ENCODE measurements around the gene ACSM3. TPM values are rescaled to one million over a fixed set of nuclear protein-coding genes. Genes with fewer than 3 reads are reported as not detected.

Gene ACSM3
- total RNA-seq, 2 experiments from 2014 or later = 4.6 to 6.2 TPM

DNA sequence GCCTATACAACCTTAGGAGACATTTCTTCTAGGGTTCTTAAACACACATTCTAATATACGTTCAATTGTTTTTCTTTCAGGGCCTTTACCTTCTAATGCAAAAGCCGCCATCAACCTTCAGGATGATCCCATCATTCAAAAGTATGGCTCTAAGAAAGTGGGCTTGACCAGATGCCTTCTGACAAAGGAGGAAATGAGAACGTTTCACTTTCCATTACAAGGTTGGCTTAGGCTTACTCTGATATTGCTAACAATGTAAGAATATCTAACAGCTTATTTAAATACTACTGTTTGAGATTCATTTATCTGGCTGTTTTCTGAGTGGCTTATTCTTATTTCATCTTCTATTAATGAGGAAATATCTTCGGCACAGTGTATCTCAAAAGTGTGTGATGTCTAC lies 57.9 kb downstream of the ACSM3 start:
- CTCF ChIA-PET = interaction anchor here (1.4 kb wide), 1 partner anchor 11 kb away, joined by 3 read pairs; no protein-coding TSS in a partner anchor
- peaks cover 7% of the 10 kb centered on the region for H3K4me1 Mint-ChIP-seq (ENCODE audit: low read depth)

DNA sequence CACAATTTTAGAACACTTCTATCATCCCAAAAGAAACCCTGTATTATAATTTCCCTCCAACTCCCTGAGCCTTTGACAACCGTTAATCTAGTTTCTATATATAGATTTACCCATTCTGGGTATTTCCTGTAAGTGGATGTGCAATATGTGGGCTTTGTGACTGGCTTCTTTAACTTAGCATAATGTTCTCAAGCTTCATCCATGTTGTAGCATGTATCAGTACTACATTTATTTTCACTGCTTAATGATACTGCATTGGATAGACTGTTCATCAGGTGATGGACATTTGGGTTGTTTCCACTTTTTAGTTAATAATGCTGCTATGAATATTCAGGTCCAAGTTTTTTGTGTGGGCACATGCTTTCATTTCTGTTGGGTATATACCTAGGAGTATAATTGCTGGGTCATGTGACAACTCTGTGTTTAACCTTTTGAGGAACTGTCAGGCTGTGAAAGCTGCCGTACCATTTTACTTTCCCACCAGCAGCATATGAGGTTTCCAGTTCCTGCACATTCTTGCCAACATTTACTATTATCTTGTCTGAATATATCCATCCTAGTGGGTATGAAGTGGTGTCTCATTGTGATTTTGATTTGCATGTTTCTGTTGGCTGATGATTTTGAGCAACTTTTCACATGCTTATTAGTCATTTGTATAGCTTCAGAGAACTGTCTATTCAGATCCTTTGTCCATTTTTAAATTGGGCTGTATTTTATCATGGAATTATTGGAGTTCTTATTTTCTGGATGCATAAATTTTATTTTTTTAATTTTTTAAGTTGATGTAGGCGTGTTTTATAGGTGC lies 58.9 kb downstream of the ACSM3 start:
- H3K4me3 Mint-ChIP-seq = no peak overlapping the region
- no peaks in the 10 kb centered on the region for H3K36me3 Mint-ChIP-seq (ENCODE audit: low read depth)
- ATAC-seq (ENCODE audit: poor library complexity) (no peak), DNase-seq (no peak)
- H3K27ac ChIP-seq (ENCODE audit: low read depth in 1 of 2, low read length in 2 of 2) = no peak overlapping the region
- TF ChIP-seq, protein P1, sequence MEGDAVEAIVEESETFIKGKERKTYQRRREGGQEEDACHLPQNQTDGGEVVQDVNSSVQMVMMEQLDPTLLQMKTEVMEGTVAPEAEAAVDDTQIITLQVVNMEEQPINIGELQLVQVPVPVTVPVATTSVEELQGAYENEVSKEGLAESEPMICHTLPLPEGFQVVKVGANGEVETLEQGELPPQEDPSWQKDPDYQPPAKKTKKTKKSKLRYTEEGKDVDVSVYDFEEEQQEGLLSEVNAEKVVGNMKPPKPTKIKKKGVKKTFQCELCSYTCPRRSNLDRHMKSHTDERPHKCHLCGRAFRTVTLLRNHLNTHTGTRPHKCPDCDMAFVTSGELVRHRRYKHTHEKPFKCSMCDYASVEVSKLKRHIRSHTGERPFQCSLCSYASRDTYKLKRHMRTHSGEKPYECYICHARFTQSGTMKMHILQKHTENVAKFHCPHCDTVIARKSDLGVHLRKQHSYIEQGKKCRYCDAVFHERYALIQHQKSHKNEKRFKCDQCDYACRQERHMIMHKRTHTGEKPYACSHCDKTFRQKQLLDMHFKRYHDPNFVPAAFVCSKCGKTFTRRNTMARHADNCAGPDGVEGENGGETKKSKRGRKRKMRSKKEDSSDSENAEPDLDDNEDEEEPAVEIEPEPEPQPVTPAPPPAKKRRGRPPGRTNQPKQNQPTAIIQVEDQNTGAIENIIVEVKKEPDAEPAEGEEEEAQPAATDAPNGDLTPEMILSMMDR (IDR thresholded peaks at IDR 0.05) = no peak
- ChIA-PET POLR2A (no interaction called here), CTCF (interaction anchor here (1.4 kb wide), 1 partner anchor 10 kb away, joined by 3 read pairs; no protein-coding TSS in a partner anchor)
- H3K27ac Mint-ChIP-seq = no peak overlapping the region
- no peak overlapping the region for H3K4me3 ChIP-seq (ENCODE audit: low read length)
- no peaks in the 10 kb centered on the region for H3K27me3 ChIP-seq (ENCODE audit: control insufficient read depth in 1 of 2, insufficient read depth in 2 of 2, low read length in 2 of 2)
- intact Hi-C loops (cut with DNase I, micrococcal nuclease) = no loop called here
- H3K4me1 ChIP-seq (ENCODE audit: insufficient read depth, low read length) = no peaks in the 10 kb centered on the region
- no peaks in the 10 kb centered on the region for H3K36me3 ChIP-seq (ENCODE audit: insufficient read depth, low read length)
- H3K9me3 ChIP-seq (ENCODE audit: control insufficient read depth in 1 of 2, insufficient read depth in 1 of 2, low read length in 2 of 2) = no peaks in the 10 kb centered on the region
- no peaks in the 10 kb centered on the region for H3K9me3 Mint-ChIP-seq
- peaks cover 7% of the 10 kb centered on the region for H3K4me1 Mint-ChIP-seq (ENCODE audit: low read depth)
- H3K27me3 Mint-ChIP-seq = no peaks in the 10 kb centered on the region

More for the DNA sequence above, 57.9 kb downstream of the ACSM3 start:
- TF ChIP-seq, protein P1 (IDR thresholded peaks at IDR 0.05) = no peak
- Mint-ChIP-seq H3K27ac (no peak overlapping the region), H3K9me3 (no peaks in the 10 kb centered on the region), H3K4me3 (no peak overlapping the region), H3K36me3 (ENCODE audit: low read depth) (no peaks in the 10 kb centered on the region), H3K27me3 (no peaks in the 10 kb centered on the region)
- H3K36me3 ChIP-seq (ENCODE audit: insufficient read depth, low read length) = no peaks in the 10 kb centered on the region
- POLR2A ChIA-PET = no interaction called here
- H3K27me3 ChIP-seq (ENCODE audit: control insufficient read depth in 1 of 2, insufficient read depth in 2 of 2, low read length in 2 of 2) = no peaks in the 10 kb centered on the region
- no peak overlapping the region for H3K27ac ChIP-seq (ENCODE audit: low read depth in 1 of 2, low read length in 2 of 2)
- H3K4me3 ChIP-seq (ENCODE audit: low read length) = no peak overlapping the region
- DNase-seq (no peak), ATAC-seq (ENCODE audit: poor library complexity) (no peak)
- intact Hi-C loops (cut with DNase I, micrococcal nuclease) = no loop called here
- no peaks in the 10 kb centered on the region for H3K4me1 ChIP-seq (ENCODE audit: insufficient read depth, low read length)
- H3K9me3 ChIP-seq (ENCODE audit: control insufficient read depth in 1 of 2, insufficient read depth in 1 of 2, low read length in 2 of 2) = no peaks in the 10 kb centered on the region

DNA sequence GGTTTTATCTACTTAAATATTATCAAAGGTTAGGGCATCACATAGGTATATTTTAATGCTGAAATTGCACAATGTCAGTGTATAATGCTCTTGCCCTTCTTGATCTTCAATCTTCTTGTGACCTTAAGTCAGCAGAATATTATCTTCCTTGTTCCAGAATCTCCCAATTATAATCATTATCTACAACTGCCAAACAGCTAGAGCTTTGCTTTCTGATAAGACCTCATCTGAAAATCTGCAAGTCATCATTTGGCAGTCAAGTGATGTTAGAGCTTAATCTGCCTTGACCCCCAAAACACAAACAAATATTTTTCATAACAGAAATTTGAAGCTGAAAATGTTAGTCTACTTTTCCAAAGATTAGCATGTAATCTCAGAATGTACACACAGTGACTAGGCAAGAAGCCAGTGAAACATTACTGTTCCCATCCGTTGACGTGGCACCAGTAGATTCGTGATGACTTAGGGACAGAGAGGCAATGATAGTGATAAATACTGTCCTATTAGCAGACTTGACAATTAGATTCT lies 62.3 kb downstream of the ACSM3 start:
- H3K9me3 ChIP-seq (ENCODE audit: control insufficient read depth in 1 of 2, insufficient read depth in 1 of 2, low read length in 2 of 2) = no peaks in the 10 kb centered on the region
- Mint-ChIP-seq H3K36me3 (ENCODE audit: low read depth) (no peaks in the 10 kb centered on the region), H3K4me1 (ENCODE audit: low read depth) (peaks cover 7% of the 10 kb centered on the region), H3K9me3 (no peaks in the 10 kb centered on the region), H3K4me3 (no peak overlapping the region), H3K27ac (no peak overlapping the region), H3K27me3 (no peaks in the 10 kb centered on the region)
- H3K4me1 ChIP-seq (ENCODE audit: insufficient read depth, low read length) = no peaks in the 10 kb centered on the region
- H3K4me3 ChIP-seq (ENCODE audit: low read length) = no peak overlapping the region
- TF ChIP-seq, protein P1 (IDR thresholded peaks at IDR 0.05) = no peak
- H3K27me3 ChIP-seq (ENCODE audit: control insufficient read depth in 1 of 2, insufficient read depth in 2 of 2, low read length in 2 of 2) = no peaks in the 10 kb centered on the region
- ATAC-seq (ENCODE audit: poor library complexity) = no peak
- H3K27ac ChIP-seq (ENCODE audit: low read depth in 1 of 2, low read length in 2 of 2) = no peak overlapping the region
- no peak for DNase-seq
- intact Hi-C loops (cut with DNase I, micrococcal nuclease) = no loop called here
- POLR2A ChIA-PET = no interaction called here
- CTCF ChIA-PET = no interaction called here
- H3K36me3 ChIP-seq (ENCODE audit: insufficient read depth, low read length) = no peaks in the 10 kb centered on the region

All from CD4-positive, alpha-beta T cell (primary cell).